ENCODE data around the gene THAP4. TPM values are rescaled to one million over a fixed set of nuclear protein-coding genes. Genes with fewer than 3 reads are reported as not detected.

The THAP4 gene
- total RNA-seq, 1 experiment from 2014 or later, result 88.6 TPM

DNA sequence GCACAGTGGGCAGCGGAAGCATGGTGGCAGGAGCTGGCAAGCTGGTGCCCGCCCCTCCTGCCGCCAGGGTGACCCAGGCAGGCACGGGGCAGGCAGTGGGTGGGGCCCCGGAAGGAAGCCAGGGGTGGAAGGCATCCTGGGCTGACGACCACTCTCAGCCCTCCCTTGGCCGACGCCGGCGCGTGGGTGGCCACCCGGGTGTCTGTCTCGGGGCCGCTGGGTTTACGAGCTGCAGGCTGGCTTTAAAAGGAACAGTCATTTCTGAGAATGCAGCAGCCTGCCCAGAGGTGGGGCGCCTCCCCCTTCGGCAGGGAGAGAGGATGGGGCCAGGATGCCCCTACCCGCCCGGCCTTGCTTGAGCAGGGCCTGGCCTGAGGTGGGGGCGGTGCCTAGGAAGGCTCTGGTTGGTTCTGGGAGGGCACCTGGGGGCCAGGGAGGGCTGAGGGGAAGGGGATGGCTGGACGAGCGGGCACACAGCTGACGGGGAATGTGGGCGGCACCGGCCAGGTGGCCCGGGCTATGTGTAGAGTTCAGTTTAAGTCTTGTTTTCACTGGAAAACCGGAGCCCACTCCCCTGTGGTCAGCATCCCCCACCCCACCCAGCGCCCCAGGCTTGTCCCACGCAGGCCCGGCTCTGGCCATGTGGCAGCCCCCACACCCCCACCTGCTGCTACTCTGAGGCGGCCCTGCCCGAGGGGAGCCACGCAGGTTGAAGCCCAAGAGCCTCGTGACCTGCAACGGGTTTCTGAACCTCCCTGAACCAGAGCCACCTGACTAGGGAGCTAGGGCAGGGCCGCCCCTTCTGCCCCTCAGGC, 72.2 kb downstream of the THAP4 start:
- CTCF ChIA-PET, result no interaction called here
- H3K4me3 Mint-ChIP-seq, result no peak overlapping the region
- peaks cover 8% of the 10 kb centered on the region for H3K27me3 Mint-ChIP-seq (ENCODE audit: low read depth)
- POLR2A ChIA-PET, result no interaction called here
- no peaks in the 10 kb centered on the region for H3K36me3 Mint-ChIP-seq
- DNase-seq (ENCODE audit: low spot score), result no peak
- TF ChIP-seq NFATC4 (CRISPR knock-in tag; IDR thresholded peaks at IDR 0.05), result no peak
- TF ChIP-seq, protein P1, sequence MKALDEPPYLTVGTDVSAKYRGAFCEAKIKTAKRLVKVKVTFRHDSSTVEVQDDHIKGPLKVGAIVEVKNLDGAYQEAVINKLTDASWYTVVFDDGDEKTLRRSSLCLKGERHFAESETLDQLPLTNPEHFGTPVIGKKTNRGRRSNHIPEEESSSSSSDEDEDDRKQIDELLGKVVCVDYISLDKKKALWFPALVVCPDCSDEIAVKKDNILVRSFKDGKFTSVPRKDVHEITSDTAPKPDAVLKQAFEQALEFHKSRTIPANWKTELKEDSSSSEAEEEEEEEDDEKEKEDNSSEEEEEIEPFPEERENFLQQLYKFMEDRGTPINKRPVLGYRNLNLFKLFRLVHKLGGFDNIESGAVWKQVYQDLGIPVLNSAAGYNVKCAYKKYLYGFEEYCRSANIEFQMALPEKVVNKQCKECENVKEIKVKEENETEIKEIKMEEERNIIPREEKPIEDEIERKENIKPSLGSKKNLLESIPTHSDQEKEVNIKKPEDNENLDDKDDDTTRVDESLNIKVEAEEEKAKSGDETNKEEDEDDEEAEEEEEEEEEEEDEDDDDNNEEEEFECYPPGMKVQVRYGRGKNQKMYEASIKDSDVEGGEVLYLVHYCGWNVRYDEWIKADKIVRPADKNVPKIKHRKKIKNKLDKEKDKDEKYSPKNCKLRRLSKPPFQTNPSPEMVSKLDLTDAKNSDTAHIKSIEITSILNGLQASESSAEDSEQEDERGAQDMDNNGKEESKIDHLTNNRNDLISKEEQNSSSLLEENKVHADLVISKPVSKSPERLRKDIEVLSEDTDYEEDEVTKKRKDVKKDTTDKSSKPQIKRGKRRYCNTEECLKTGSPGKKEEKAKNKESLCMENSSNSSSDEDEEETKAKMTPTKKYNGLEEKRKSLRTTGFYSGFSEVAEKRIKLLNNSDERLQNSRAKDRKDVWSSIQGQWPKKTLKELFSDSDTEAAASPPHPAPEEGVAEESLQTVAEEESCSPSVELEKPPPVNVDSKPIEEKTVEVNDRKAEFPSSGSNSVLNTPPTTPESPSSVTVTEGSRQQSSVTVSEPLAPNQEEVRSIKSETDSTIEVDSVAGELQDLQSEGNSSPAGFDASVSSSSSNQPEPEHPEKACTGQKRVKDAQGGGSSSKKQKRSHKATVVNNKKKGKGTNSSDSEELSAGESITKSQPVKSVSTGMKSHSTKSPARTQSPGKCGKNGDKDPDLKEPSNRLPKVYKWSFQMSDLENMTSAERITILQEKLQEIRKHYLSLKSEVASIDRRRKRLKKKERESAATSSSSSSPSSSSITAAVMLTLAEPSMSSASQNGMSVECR (CRISPR knock-in tag; IDR thresholded peaks at IDR 0.05; ENCODE audit: borderline replicate concordance), result no peak
- TF ChIP-seq, protein P2, sequence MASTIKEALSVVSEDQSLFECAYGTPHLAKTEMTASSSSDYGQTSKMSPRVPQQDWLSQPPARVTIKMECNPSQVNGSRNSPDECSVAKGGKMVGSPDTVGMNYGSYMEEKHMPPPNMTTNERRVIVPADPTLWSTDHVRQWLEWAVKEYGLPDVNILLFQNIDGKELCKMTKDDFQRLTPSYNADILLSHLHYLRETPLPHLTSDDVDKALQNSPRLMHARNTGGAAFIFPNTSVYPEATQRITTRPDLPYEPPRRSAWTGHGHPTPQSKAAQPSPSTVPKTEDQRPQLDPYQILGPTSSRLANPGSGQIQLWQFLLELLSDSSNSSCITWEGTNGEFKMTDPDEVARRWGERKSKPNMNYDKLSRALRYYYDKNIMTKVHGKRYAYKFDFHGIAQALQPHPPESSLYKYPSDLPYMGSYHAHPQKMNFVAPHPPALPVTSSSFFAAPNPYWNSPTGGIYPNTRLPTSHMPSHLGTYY (CRISPR knock-in tag; IDR thresholded peaks at IDR 0.05), result no peak
- no peak for TF ChIP-seq HMGA2 (CRISPR knock-in tag; IDR thresholded peaks at IDR 0.05)
- TF ChIP-seq, protein P3, sequence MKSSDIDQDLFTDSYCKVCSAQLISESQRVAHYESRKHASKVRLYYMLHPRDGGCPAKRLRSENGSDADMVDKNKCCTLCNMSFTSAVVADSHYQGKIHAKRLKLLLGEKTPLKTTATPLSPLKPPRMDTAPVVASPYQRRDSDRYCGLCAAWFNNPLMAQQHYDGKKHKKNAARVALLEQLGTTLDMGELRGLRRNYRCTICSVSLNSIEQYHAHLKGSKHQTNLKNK (CRISPR knock-in tag; IDR thresholded peaks at IDR 0.05), result no peak
- no peak for TF ChIP-seq SP1 (CRISPR knock-in tag; conservative IDR thresholded peaks at IDR 0.05)
- TF ChIP-seq, protein P4, sequence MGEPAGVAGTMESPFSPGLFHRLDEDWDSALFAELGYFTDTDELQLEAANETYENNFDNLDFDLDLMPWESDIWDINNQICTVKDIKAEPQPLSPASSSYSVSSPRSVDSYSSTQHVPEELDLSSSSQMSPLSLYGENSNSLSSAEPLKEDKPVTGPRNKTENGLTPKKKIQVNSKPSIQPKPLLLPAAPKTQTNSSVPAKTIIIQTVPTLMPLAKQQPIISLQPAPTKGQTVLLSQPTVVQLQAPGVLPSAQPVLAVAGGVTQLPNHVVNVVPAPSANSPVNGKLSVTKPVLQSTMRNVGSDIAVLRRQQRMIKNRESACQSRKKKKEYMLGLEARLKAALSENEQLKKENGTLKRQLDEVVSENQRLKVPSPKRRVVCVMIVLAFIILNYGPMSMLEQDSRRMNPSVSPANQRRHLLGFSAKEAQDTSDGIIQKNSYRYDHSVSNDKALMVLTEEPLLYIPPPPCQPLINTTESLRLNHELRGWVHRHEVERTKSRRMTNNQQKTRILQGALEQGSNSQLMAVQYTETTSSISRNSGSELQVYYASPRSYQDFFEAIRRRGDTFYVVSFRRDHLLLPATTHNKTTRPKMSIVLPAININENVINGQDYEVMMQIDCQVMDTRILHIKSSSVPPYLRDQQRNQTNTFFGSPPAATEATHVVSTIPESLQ (CRISPR knock-in tag; IDR thresholded peaks at IDR 0.05), result no peak
- no peaks in the 10 kb centered on the region for H3K9me3 Mint-ChIP-seq
- H3K4me1 Mint-ChIP-seq, result peaks cover 12% of the 10 kb centered on the region
- no peak overlapping the region for H3K27ac Mint-ChIP-seq
- ATAC-seq, result no peak

DNA sequence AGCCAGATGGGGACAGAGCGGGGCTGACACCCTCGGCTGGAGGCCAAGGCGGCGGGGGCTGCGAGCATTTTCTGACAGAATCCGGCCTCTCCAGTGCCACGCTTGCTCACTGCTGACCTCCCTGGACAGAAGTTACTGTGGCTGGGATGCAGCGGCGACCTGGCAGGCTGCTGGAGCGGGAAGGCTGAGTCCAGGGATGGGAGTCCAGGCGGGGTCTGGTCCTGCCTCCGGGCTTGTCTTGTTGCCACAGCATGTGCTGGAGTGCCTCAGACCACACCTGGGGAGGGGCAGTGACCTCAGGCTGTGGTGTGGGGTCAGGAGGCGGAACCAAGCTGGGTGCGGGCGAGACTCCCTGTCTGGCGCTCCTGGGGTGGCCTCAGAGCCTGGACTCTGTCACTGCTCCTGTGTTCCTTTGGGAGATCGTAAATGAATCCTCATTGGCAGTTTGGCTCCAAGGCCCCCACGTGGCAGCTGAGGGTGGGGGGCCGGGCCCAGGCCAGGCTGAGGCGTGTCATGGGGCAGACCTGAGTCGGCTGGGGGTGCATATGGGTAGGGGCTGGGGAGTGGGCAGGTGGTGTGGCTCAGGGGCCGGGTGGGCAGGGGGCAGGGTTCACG, 72.9 kb downstream of the THAP4 start:
- Mint-ChIP-seq H3K36me3 (no peaks in the 10 kb centered on the region), H3K4me3 (no peak overlapping the region), H3K9me3 (no peaks in the 10 kb centered on the region), H3K27me3 (ENCODE audit: low read depth) (peaks cover under 1% of the 10 kb centered on the region), H3K27ac (no peak overlapping the region), H3K4me1 (peaks cover 8% of the 10 kb centered on the region)
- ATAC-seq (no peak), DNase-seq (ENCODE audit: low spot score) (no peak)
- CTCF ChIA-PET, result interaction anchor here (0.7 to 1.0 kb wide), 2 partner anchors 31 to 33 kb away, joined by 3 to 4 read pairs; no protein-coding TSS in a partner anchor
- no peak for TF ChIP-seq GRHL2 (CRISPR knock-in tag; IDR thresholded peaks at IDR 0.05; ENCODE audit: insufficient replicate concordance, severe bottlenecking)
- TF ChIP-seq, protein P5, sequence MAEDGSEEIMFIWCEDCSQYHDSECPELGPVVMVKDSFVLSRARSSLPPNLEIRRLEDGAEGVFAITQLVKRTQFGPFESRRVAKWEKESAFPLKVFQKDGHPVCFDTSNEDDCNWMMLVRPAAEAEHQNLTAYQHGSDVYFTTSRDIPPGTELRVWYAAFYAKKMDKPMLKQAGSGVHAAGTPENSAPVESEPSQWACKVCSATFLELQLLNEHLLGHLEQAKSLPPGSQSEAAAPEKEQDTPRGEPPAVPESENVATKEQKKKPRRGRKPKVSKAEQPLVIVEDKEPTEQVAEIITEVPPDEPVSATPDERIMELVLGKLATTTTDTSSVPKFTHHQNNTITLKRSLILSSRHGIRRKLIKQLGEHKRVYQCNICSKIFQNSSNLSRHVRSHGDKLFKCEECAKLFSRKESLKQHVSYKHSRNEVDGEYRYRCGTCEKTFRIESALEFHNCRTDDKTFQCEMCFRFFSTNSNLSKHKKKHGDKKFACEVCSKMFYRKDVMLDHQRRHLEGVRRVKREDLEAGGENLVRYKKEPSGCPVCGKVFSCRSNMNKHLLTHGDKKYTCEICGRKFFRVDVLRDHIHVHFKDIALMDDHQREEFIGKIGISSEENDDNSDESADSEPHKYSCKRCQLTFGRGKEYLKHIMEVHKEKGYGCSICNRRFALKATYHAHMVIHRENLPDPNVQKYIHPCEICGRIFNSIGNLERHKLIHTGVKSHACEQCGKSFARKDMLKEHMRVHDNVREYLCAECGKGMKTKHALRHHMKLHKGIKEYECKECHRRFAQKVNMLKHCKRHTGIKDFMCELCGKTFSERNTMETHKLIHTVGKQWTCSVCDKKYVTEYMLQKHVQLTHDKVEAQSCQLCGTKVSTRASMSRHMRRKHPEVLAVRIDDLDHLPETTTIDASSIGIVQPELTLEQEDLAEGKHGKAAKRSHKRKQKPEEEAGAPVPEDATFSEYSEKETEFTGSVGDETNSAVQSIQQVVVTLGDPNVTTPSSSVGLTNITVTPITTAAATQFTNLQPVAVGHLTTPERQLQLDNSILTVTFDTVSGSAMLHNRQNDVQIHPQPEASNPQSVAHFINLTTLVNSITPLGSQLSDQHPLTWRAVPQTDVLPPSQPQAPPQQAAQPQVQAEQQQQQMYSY (CRISPR knock-in tag; IDR thresholded peaks at IDR 0.05), result peak; percentile 82
- POLR2A ChIA-PET, result no interaction called here

All from WTC11 (cell line).